DND-41 (cell line): ENCODE results near the gene KCNN3.
"Not testable (repeated sequence)": the region's sequence is repeated elsewhere in the genome, so short reads cannot be mapped to it uniquely, and the experiment has no call there.

ENCODE experiments used
- EZH2 ChIP-seq: IDR thresholded peaks from 3 replicates; pipeline ENCODE4 v1.6.1; 2012; ENCODE audit warnings: borderline replicate concordance, low read depth, mild to moderate bottlenecking, moderate library complexity, low read length, inconsistent platforms; ENCODE audit not compliant: severe bottlenecking
- TF ChIP-seq, protein P1 (sequence below): IDR thresholded peaks from 2 replicates; pipeline ENCODE4 v1.5.1; 2012; ENCODE audit warnings: borderline replicate concordance, low read length, moderate library complexity, mild to moderate bottlenecking; ENCODE audit not compliant: poor library complexity, severe bottlenecking; ENCODE audit errors: extremely low read depth

- TF ChIP-seq, protein P1, sequence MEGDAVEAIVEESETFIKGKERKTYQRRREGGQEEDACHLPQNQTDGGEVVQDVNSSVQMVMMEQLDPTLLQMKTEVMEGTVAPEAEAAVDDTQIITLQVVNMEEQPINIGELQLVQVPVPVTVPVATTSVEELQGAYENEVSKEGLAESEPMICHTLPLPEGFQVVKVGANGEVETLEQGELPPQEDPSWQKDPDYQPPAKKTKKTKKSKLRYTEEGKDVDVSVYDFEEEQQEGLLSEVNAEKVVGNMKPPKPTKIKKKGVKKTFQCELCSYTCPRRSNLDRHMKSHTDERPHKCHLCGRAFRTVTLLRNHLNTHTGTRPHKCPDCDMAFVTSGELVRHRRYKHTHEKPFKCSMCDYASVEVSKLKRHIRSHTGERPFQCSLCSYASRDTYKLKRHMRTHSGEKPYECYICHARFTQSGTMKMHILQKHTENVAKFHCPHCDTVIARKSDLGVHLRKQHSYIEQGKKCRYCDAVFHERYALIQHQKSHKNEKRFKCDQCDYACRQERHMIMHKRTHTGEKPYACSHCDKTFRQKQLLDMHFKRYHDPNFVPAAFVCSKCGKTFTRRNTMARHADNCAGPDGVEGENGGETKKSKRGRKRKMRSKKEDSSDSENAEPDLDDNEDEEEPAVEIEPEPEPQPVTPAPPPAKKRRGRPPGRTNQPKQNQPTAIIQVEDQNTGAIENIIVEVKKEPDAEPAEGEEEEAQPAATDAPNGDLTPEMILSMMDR = not testable (repeated sequence)
- TF ChIP-seq EZH2 = not testable (repeated sequence)
Measured at GRCh38 chr1:154677844-154678243, 192.2 kb downstream of the KCNN3 start.
